Skeletal muscle tissue (tissue), 4 donors: ENCODE results near the gene MUSK. TPM values are rescaled to one million over a fixed set of nuclear protein-coding genes. Genes with fewer than 3 reads are reported as not detected.

Experiments
- H3K27ac ChIP-seq: one replicate; pipeline ENCODE4 v1.7.0; 2013; ENCODE audit warnings: mild to moderate bottlenecking, low read depth, low read length, inconsistent platforms
- H3K27me3 ChIP-seq, 3 donors: one replicate each; pipeline ENCODE4 v1.7.0; 2013; ENCODE audit warnings: low read length in 3 of 3; ENCODE audit not compliant: control insufficient read depth in 3 of 3, insufficient read depth in 3 of 3
- H3K36me3 ChIP-seq, 3 donors: one replicate each; pipeline ENCODE4 v1.7.0; 2013; ENCODE audit warnings: low read length in 3 of 3; ENCODE audit not compliant: control insufficient read depth in 3 of 3, insufficient read depth in 3 of 3
- H3K4me1 ChIP-seq, 3 donors: one replicate each; pipeline ENCODE4 v1.7.0; 2013; ENCODE audit warnings: low read length in 3 of 3, mild to moderate bottlenecking in 3 of 3; ENCODE audit not compliant: control insufficient read depth in 3 of 3, insufficient read depth in 3 of 3
- H3K4me3 ChIP-seq, 3 donors: one replicate each; pipeline ENCODE4 v1.7.0; 2013; ENCODE audit warnings: low read length in 3 of 3
- H3K9ac ChIP-seq, 3 donors: one replicate each; pipeline ENCODE4 v1.7.0; 2013; ENCODE audit warnings: low read length in 3 of 3, mild to moderate bottlenecking in 3 of 3, moderate library complexity in 2 of 3, low read depth in 1 of 3
- H3K9me3 ChIP-seq, 3 donors: one replicate each; pipeline ENCODE4 v1.7.0; 2013; ENCODE audit warnings: low read length in 3 of 3; ENCODE audit not compliant: control insufficient read depth in 3 of 3
- total RNA-seq: library from RNA; depleted of rRNA; stranded (reverse); fragments of >200 nt; gene quantifications from one replicate; pipeline ENCODE4 v1.2.3, GENCODE V29; 2014
- donor health status: Osteomylitis.

Gene MUSK
- total RNA-seq, 1 donor from 2014 or later: 8.4 TPM

GRCh38 chr9:110731437-110732028 lies 62.9 kb downstream of the MUSK start:
- H3K4me1 ChIP-seq: no peaks in the 10 kb centered on the region
- H3K9ac ChIP-seq: no peak overlapping the region
- peaks cover 0 to 1% (median 0%) of the 10 kb centered on the region in 3 donors for H3K9me3 ChIP-seq
- H3K36me3 ChIP-seq: no peaks in the 10 kb centered on the region
- H3K27me3 ChIP-seq: no peaks in the 10 kb centered on the region
- H3K27ac ChIP-seq: no peak overlapping the region
- no peak overlapping the region for H3K4me3 ChIP-seq

- no peak overlapping the region for H3K27ac ChIP-seq
Measured at GRCh38 chr9:110738982-110739381, 70.4 kb downstream of the MUSK start.

GRCh38 chr9:110742741-110743371 lies 74.3 kb downstream of the MUSK start:
- peak overlapping the region in 2 of 3 donors; percentile 4 to 48 for H3K9ac ChIP-seq
- no peaks in the 10 kb centered on the region for H3K9me3 ChIP-seq
- H3K27ac ChIP-seq: peak overlapping the region; percentile 64
- H3K4me3 ChIP-seq: peak overlapping the region; percentile 12 to 22 (median 18)
- H3K27me3 ChIP-seq: no peaks in the 10 kb centered on the region
- no peaks in the 10 kb centered on the region for H3K36me3 ChIP-seq
- H3K4me1 ChIP-seq: peaks cover 12 to 19% (median 13%) of the 10 kb centered on the region in 3 donors

More at GRCh38 chr9:110738982-110739381, 70.4 kb downstream of the MUSK start:
- H3K9ac ChIP-seq: no peak overlapping the region
- no peaks in the 10 kb centered on the region for H3K36me3 ChIP-seq
- H3K4me3 ChIP-seq: no peak overlapping the region
- peaks cover 0 to 5% (median 4%) of the 10 kb centered on the region in 3 donors for H3K4me1 ChIP-seq
- H3K9me3 ChIP-seq: peaks cover 0 to 1% (median 0%) of the 10 kb centered on the region in 3 donors
- no peaks in the 10 kb centered on the region for H3K27me3 ChIP-seq

- Histone ChIP-seq H3K27ac (peak overlapping the region; percentile 72), H3K4me3 (no peak overlapping the region), H3K36me3 (no peaks in the 10 kb centered on the region), H3K27me3 (no peaks in the 10 kb centered on the region), H3K9ac (peak overlapping the region in 1 of 3 donors; percentile 25), H3K9me3 (no peaks in the 10 kb centered on the region), H3K4me1 (peaks cover 12 to 19% (median 13%) of the 10 kb centered on the region in 3 donors)
Measured at GRCh38 chr9:110744715-110745384, 76.3 kb downstream of the MUSK start.

GRCh38 chr9:110745676-110746075 lies 77.1 kb downstream of the MUSK start:
- no peaks in the 10 kb centered on the region for H3K27me3 ChIP-seq
- no peaks in the 10 kb centered on the region for H3K9me3 ChIP-seq
- peaks cover 12 to 22% (median 13%) of the 10 kb centered on the region in 3 donors for H3K4me1 ChIP-seq
- no peak overlapping the region for H3K9ac ChIP-seq
- H3K27ac ChIP-seq: peak overlapping the region; percentile 72
- no peak overlapping the region for H3K4me3 ChIP-seq
- no peaks in the 10 kb centered on the region for H3K36me3 ChIP-seq

- no peak overlapping the region for H3K4me3 ChIP-seq
- H3K36me3 ChIP-seq: no peaks in the 10 kb centered on the region
- peak overlapping the region; percentile 72 for H3K27ac ChIP-seq
Measured at GRCh38 chr9:110746211-110746930, 77.8 kb downstream of the MUSK start.

GRCh38 chr9:110748251-110748893 lies 79.8 kb downstream of the MUSK start:
- Histone ChIP-seq H3K4me3 (no peak overlapping the region), H3K36me3 (no peaks in the 10 kb centered on the region), H3K4me1 (peaks cover 9 to 18% (median 12%) of the 10 kb centered on the region in 3 donors), H3K27ac (no peak overlapping the region), H3K9ac (no peak overlapping the region), H3K27me3 (no peaks in the 10 kb centered on the region), H3K9me3 (no peaks in the 10 kb centered on the region)

More at GRCh38 chr9:110746211-110746930, 77.8 kb downstream of the MUSK start:
- Histone ChIP-seq H3K4me1 (peaks cover 12 to 22% (median 13%) of the 10 kb centered on the region in 3 donors), H3K9ac (no peak overlapping the region), H3K27me3 (no peaks in the 10 kb centered on the region), H3K9me3 (no peaks in the 10 kb centered on the region)

GRCh38 chr9:110750272-110750671 lies 81.7 kb downstream of the MUSK start:
- Histone ChIP-seq H3K27me3 (no peaks in the 10 kb centered on the region), H3K9me3 (no peaks in the 10 kb centered on the region), H3K36me3 (no peaks in the 10 kb centered on the region), H3K27ac (no peak overlapping the region), H3K4me1 (peaks cover 6 to 10% (median 8%) of the 10 kb centered on the region in 3 donors), H3K4me3 (no peak overlapping the region), H3K9ac (no peak overlapping the region)

GRCh38 chr9:110751971-110752370 lies 83.4 kb downstream of the MUSK start:
- Histone ChIP-seq H3K36me3 (no peaks in the 10 kb centered on the region), H3K4me3 (no peak overlapping the region), H3K27me3 (no peaks in the 10 kb centered on the region), H3K4me1 (peaks cover 0 to 3% (median 0%) of the 10 kb centered on the region in 3 donors), H3K27ac (no peak overlapping the region), H3K9ac (no peak overlapping the region), H3K9me3 (no peaks in the 10 kb centered on the region)
